ENCODE results near the gene INPP5A. TPM values are rescaled to one million over a fixed set of nuclear protein-coding genes. Genes with fewer than 3 reads are reported as not detected.

The INPP5A gene
- total RNA-seq, 4 donors from 2014 or later, result 16.9 to 58.2 (median 29.5) TPM

DNA sequence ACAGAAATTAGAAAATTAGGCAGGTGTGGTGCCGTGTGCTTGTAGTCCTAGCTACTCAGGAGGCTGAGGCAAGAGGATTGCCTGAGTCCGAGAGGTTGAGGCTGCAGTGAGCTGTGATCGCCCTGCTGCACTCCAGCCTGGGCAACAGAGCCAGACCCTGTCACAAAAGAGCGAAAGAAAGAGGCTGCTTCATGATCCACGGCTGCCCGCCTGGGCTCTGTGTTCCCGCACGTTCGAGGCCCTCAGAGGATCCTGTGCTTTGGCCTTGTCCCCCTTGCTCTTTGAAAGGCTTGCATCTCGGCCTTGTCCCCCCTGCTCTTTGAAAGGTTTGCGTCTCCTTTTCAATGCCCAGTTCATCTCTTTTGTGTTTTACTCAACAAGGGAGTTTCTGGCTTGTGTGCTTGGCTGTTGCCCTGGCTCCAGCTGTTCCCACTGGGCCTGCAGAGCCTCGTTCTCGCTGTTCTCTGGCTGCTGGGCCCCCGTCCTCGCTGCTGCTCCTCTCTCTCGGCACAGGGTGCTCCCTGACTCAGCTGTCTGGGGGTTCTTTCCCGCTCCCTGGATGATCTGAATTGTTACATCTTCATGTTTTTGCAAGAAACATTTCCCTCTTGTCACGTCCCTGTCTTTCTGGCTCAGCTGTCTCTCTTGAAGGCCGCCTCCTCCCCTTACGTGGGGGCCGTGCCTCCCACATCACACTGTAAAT lies 45.1 kb upstream of the INPP5A start:
- Histone ChIP-seq H3K27ac (peak overlapping the region in 3 of 4 donors; percentile 23 to 69 (median 52)), H3K36me3 (no peaks in the 10 kb centered on the region), H3K4me1 (peaks cover 0 to 57% (median 8%) of the 10 kb centered on the region in 3 donors), H3K9me3 (no peaks in the 10 kb centered on the region), H3K27me3 (peaks cover 0 to 9% (median 0%) of the 10 kb centered on the region in 4 donors), H3K4me3 (no peak overlapping the region)
- 79 to 82% methylated on average over 20 to 21 of the region's 21 CpGs for WGBS, 2 donors
- no peak for DNase-seq
- intact Hi-C loops (cut with DNase I), result no loop called here
- TF ChIP-seq POLR2A (IDR thresholded peaks at IDR 0.05), result no peak
- TF ChIP-seq, protein P1, sequence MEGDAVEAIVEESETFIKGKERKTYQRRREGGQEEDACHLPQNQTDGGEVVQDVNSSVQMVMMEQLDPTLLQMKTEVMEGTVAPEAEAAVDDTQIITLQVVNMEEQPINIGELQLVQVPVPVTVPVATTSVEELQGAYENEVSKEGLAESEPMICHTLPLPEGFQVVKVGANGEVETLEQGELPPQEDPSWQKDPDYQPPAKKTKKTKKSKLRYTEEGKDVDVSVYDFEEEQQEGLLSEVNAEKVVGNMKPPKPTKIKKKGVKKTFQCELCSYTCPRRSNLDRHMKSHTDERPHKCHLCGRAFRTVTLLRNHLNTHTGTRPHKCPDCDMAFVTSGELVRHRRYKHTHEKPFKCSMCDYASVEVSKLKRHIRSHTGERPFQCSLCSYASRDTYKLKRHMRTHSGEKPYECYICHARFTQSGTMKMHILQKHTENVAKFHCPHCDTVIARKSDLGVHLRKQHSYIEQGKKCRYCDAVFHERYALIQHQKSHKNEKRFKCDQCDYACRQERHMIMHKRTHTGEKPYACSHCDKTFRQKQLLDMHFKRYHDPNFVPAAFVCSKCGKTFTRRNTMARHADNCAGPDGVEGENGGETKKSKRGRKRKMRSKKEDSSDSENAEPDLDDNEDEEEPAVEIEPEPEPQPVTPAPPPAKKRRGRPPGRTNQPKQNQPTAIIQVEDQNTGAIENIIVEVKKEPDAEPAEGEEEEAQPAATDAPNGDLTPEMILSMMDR (IDR thresholded peaks at IDR 0.05), result no peak

DNA sequence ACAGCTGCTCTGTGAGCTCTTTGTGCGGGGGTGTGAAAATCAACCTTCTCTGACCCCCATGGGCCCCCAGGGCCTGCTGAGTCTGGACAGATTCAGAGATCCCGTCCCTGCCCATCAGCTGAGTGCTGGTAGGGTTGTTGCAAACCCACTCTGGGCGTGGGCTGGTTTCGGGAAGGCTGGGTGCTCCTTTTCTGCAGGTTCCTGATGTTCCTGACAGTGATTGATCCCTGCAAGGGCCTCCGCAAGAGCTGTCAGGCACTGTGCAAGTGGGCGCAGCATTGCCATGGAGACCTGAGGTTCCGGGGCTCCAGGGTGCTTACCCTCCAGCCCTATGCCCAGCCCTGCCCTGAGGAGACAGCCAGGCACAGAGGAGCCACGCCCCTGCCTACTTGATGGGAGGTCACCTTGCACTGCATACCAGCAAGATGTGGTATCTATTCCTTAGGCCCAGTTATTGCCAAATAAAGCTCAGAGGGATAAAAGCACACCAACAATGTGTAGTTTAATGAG lies 44.3 kb upstream of the INPP5A start:
- 72% methylated on average over 2 of the region's 8 CpGs; no CpG with 5 or more reads in 1 of the 2 donors for WGBS, 2 donors
- H3K9me3 ChIP-seq, result no peaks in the 10 kb centered on the region
- peak overlapping the region in 3 of 4 donors; percentile 23 to 69 (median 52) for H3K27ac ChIP-seq
- H3K27me3 ChIP-seq, result peaks cover 0 to 9% (median 0%) of the 10 kb centered on the region in 4 donors
- no peaks in the 10 kb centered on the region for H3K36me3 ChIP-seq
- TF ChIP-seq, protein P1 (IDR thresholded peaks at IDR 0.05), result no peak
- intact Hi-C loops (cut with DNase I), result no loop called here
- no peak for DNase-seq
- H3K4me3 ChIP-seq, result no peak overlapping the region
- peaks cover 0 to 63% (median 8%) of the 10 kb centered on the region in 3 donors for H3K4me1 ChIP-seq

DNA sequence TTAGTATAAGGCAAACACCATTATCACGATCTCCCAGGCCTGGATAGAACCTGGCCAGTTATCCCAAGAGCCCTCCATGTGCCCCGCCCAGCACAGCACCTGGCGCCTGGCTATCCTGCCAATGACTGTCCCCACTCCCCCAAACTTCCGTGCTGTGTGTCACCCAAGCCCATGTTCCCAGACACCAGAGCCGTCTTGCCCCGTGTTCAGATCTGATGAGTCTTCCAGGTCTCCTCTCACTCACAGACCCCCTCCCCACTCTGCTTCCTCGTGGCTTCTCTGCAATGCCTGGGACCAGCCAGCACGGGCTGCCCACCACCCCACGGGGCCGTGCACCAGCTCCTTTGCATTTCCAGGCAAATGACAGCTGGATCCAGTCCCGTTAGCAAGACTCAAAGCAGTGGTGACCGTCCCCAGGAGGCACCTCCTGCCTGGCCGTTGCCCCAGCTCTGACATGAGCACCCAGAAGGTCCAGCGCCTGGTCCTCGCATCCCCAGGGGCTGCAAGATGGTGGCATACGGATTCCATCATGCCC lies 43.8 kb upstream of the INPP5A start:
- H3K9me3 ChIP-seq, result no peaks in the 10 kb centered on the region
- 78 to 86% methylated on average over 6 to 15 of the region's 16 CpGs for WGBS, 2 donors
- H3K4me1 ChIP-seq, result peaks cover 0 to 58% (median 4%) of the 10 kb centered on the region in 3 donors
- no peak for TF ChIP-seq POLR2A (IDR thresholded peaks at IDR 0.05)
- TF ChIP-seq, protein P1 (IDR thresholded peaks at IDR 0.05), result no peak
- DNase-seq, result no peak
- peak overlapping the region in 1 of 4 donors; percentile 69 for H3K27ac ChIP-seq
- intact Hi-C loops (cut with DNase I), result no loop called here
- no peaks in the 10 kb centered on the region for H3K36me3 ChIP-seq
- H3K4me3 ChIP-seq, result no peak overlapping the region
- H3K27me3 ChIP-seq, result peaks cover 0 to 9% (median 0%) of the 10 kb centered on the region in 4 donors

DNA sequence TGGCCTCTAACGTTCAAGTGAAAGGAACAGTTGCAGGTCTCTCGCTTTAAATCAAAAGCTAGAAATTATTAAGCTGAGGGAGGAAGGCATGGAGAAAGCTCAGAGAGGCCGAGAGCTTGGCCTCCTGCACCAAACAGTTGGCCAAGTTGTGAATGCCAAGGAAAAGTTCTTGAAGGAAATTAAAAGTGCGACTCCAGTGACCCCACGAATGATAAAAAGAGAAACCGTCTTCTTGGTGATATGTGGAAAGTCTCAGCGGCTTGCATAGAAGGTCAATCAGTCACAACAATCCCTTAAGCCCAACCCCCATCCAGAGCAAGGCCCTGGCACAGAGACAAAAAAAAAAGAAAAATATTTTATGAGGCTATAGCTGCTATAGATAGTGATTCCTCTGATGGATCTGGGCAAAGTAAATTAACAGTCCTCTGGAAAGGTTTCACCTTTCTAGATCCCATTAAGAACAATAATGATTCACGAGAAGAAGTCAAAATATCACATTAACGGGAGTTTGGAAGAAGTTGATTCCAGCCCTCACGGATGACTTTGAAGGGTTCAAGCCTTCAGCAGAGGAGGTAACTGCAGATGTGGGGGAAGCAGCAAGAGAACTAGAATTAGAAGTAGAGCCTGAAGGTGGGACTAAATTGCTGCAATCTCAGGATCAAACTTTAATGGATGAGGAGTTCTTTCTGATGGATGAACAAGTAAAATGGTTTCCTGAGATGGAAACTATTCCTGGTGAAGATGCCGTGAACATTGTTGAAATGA lies 42.5 kb upstream of the INPP5A start:
- Histone ChIP-seq H3K4me3 (no peak overlapping the region), H3K4me1 (peaks cover 0 to 53% (median 2%) of the 10 kb centered on the region in 3 donors), H3K9me3 (no peaks in the 10 kb centered on the region), H3K27ac (peak overlapping the region in 3 of 4 donors; percentile 36 to 61 (median 50)), H3K27me3 (peaks cover 0 to 9% (median 0%) of the 10 kb centered on the region in 4 donors), H3K36me3 (no peaks in the 10 kb centered on the region)
- TF ChIP-seq, protein P1 (IDR thresholded peaks at IDR 0.05), result no peak
- TF ChIP-seq POLR2A (IDR thresholded peaks at IDR 0.05), result no peak
- WGBS, 2 donors, result 60 to 72% methylated on average over 11 of the region's 11 CpGs
- intact Hi-C loops (cut with DNase I), result no loop called here
- DNase-seq, result no peak
